Epithelial cell of esophagus (primary cell): ENCODE data around the gene SCARB1.
A peak's percentile ranks its signal among the peaks of the same experiment; 100 is the strongest.

Experiments used
- DNase-seq: peaks from one replicate; pipeline ENCODE4 v3.0.0; 2010; ENCODE audit warnings: low read depth
- H3K4me3 ChIP-seq: 2 replicates; pipeline ENCODE4 v1.5.1; 2011; ENCODE audit warnings: mild to moderate bottlenecking, low read length, control low read depth
- CTCF ChIP-seq: IDR thresholded peaks from 2 replicates; pipeline ENCODE4 v1.5.1; 2011; ENCODE audit warnings: low read depth, mild to moderate bottlenecking, low read length, control low read depth, inconsistent platforms; ENCODE audit not compliant: insufficient read depth; ENCODE audit errors: missing control alignments

Gene SCARB1

GRCh38 chr12:124841558-124841945 is 22.1 kb downstream of the SCARB1 start:
- DNase-seq: no peak
- H3K4me3 ChIP-seq: no peak overlapping the region
- no peak for TF ChIP-seq CTCF

GRCh38 chr12:124837958-124838803 is 25.5 kb downstream of the SCARB1 start:
- no peak for TF ChIP-seq CTCF
- DNase-seq: peak; percentile 99
- H3K4me3 ChIP-seq: no peak overlapping the region

GRCh38 chr12:124837249-124837897 is 26.3 kb downstream of the SCARB1 start:
- DNase-seq: no peak
- H3K4me3 ChIP-seq: no peak overlapping the region
- TF ChIP-seq CTCF: no peak

GRCh38 chr12:124836759-124837158 is 26.9 kb downstream of the SCARB1 start:
- TF ChIP-seq CTCF: no peak
- no peak overlapping the region for H3K4me3 ChIP-seq
- DNase-seq: no peak

- H3K4me3 ChIP-seq: no peak overlapping the region
- peak; percentile 25 for DNase-seq
- no peak for TF ChIP-seq CTCF
These were observed 27.8 kb downstream of the SCARB1 start for GRCh38 chr12:124835656-124836410.

GRCh38 chr12:124834822-124835221 is 28.8 kb downstream of the SCARB1 start:
- H3K4me3 ChIP-seq: no peak overlapping the region
- no peak for DNase-seq
- TF ChIP-seq CTCF: no peak
